SW 1271 (cell line): Measurements from ENCODE around the gene GPR78.
"Not testable (repeated sequence)": the region's sequence is repeated elsewhere in the genome, so short reads cannot be mapped to it uniquely, and the experiment has no call there.

Experiments used
- DNase-seq, 2 experiments: peaks; one replicate each; lab custom pipeline; 2025; lab: John Stamatoyannopoulos, UW

Gene GPR78

DNA sequence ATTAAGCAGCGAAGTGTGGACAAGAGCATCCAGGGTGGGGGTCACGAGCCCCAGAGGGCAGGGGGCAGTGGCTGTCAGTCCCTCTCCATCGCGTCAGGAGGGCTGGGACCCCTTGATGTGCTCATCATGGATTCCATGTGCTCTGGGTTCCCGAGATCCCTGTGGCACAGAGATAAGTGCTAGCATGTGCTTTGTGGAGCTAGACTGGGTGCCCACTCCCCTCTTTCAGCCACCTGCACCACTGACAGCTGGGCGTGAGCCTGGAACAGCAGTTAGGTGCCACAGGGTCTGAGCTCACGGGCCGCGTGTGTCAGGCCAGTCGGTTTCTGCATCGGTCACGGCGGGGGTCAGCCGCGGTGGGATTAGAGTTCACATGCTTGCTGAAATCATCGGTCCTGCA lies 36.6 kb downstream of the GPR78 start:
- DNase-seq: no peak

DNA sequence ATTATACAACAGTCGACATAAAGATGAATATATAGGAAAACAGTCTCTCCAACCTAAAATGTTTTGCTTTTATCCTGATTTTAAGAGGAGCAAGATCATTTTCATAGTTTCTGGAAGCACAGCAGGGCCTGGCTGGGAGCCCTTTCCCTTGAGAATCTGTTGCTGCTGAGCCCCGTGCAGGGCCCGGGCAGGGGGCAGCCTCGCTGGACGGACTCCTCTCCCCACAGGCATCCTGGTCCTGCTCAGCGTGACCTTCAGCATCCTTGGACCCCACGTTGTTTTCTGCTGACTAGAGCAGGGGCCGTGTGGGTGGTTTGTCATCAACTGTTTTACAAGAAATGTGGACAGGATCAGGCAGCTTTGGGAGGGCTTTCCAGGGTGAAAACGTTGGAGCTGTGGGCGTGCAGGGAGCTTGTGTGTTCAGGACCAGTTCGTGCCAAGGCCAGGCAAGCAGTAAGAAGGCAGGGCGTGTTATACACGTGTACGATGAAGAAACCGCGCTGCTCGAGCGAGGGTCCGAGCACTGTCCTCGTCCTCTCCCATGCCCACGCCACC lies 37.4 kb downstream of the GPR78 start:
- DNase-seq: no peak

DNA sequence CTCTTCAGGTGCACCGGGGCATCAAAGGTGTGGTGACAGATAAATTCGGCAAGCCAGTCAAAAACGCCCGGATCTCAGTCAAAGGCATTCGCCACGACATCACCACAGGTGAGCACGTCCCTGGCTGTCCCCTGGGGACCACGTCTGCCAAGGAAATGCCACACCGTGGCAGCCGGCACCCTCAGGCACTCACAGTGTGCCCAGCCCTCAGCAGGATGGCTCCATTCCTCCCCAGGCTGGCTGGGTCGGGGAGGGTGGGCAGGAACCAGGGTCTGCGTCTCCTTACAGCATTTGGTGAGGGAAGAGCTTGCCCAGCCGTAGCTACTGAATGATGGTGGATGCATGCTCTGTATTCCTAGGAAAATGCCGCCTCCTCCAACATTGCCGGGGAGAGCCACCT lies 38.2 kb downstream of the GPR78 start:
- DNase-seq: no peak

DNA sequence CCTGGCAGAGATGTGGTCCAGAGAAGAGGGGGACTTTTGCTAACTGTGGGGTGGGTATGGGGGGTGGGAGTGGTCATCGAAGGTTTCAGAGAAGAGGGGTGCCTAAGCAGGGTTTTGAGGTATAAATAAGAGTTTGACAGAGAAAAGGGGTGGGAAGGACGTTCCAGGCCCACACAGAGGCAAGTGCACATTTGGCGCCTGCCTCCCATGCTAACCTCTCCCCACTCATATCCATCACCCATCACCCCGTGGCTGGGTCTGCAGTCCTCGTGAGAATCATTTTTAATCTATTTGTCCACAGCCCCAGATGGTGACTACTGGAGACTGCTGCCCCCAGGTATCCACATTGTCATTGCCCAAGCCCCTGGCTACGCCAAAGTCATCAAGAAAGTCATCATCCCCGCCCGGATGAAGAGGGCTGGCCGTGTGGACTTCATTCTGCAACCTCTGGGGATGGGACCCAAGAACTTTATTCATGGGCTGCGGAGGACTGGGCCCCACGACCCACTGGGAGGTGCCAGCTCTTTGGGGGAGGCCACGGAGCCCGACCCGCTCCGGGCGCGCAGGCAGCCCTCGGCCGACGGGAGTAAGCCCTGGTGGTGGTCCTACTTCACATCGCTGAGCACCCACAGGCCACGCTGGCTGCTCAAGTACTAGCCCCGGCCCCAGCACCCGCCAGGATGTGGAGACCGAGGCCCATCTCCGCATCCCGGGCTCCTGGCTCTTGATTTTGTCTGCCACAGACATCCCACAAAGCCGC lies 38.9 kb downstream of the GPR78 start:
- DNase-seq: no peak

DNA sequence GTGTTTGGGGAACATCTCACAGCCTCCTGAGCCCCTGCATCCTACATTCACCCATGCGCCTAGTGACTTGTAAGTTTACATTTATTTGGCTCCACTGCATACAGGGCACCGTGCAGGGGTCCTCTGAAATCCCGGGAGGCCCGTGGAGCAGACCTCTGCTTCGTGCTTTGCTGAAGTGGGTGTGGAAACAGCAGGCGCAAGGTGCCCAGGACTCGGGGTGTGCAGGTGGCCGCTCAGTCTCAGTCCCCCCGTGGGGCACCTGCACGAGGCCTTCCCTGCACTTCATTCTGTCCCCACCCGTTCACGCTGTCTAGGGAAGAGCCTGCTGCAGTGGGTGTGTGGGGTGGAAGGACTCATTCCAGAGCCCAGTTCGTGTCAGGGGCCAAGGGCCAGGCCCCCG lies 40.9 kb downstream of the GPR78 start:
- DNase-seq: not testable (repeated sequence)

DNA sequence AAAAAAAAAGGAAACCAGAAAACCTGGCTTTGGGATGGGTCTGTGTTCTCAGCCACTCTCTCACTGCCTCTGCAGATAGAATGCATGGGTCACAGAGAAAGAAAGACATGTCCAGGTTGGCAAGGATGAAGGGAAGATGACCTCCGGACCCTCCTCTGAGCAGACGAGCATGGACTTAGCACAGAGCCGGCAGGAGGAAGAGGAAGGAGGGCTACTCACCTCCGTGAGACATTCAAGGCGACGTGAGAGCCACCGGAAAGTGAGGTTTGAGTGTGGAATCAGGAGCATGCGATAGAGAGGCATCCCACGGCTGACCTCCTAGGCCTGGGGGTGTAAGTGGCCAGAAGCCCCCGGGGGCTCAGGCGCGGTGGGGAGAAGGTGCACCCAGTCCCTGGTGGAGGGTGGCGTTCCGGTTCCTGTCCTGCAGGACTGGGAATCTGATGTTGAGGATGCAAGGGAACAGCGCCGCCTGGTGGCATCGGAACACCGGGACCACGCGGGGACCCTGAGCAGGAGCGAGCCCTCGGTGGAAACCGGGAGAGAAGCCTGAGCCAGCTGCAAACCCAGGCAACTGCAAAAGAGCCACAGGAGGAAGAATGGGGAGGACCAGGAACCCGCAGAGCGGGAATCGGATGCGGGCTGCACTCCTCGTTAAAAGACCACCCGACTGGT lies 44.5 kb downstream of the GPR78 start:
- DNase-seq: not testable (repeated sequence)

DNA sequence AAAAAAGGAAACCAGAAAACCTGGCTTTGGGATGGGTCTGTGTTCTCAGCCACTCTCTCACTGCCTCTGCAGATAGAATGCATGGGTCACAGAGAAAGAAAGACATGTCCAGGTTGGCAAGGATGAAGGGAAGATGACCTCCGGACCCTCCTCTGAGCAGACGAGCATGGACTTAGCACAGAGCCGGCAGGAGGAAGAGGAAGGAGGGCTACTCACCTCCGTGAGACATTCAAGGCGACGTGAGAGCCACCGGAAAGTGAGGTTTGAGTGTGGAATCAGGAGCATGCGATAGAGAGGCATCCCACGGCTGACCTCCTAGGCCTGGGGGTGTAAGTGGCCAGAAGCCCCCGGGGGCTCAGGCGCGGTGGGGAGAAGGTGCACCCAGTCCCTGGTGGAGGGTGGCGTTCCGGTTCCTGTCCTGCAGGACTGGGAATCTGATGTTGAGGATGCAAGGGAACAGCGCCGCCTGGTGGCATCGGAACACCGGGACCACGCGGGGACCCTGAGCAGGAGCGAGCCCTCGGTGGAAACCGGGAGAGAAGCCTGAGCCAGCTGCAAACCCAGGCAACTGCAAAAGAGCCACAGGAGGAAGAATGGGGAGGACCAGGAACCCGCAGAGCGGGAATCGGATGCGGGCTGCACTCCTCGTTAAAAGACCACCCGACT lies 50.2 kb downstream of the GPR78 start:
- not testable (repeated sequence) for DNase-seq

DNA sequence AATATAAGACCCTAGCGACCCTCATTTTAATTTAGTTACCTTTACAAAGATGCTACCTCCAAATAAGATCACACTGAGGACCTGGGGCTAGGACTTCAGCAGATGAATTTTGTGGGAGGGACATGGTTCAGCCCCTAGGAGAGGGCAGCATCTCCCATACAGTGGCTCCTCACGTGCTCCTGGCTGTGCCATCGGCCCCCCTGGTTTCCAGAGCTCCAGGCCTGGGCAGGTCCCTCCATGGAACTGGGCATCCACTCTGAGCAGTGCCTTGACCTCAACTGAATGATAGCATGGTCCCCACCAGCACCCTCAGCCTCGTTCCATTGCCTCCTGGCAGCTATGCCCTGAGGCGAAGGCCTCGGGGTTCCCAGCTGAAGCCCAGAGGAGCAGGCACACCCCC lies 51.7 kb downstream of the GPR78 start:
- not testable (repeated sequence) for DNase-seq

DNA sequence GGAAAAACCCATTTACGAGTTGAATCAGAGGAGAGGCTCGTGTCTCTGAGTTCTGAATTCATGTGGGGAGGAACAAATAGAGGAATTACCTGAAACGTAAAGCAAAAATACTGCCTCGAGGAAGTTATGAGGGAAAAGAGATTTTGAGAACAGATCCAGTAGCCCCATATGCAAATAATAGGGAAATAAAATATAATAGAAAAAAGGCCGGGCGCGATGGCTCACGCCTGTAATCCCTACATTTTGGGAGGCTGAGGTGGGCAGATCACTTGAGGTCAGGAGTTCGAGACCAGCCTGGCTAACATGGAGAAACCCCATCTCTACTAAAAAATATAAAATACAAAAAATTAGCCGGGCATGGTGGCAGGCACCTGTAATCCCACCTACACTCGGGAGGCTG lies 54.6 kb downstream of the GPR78 start:
- DNase-seq: not testable (repeated sequence)

DNA sequence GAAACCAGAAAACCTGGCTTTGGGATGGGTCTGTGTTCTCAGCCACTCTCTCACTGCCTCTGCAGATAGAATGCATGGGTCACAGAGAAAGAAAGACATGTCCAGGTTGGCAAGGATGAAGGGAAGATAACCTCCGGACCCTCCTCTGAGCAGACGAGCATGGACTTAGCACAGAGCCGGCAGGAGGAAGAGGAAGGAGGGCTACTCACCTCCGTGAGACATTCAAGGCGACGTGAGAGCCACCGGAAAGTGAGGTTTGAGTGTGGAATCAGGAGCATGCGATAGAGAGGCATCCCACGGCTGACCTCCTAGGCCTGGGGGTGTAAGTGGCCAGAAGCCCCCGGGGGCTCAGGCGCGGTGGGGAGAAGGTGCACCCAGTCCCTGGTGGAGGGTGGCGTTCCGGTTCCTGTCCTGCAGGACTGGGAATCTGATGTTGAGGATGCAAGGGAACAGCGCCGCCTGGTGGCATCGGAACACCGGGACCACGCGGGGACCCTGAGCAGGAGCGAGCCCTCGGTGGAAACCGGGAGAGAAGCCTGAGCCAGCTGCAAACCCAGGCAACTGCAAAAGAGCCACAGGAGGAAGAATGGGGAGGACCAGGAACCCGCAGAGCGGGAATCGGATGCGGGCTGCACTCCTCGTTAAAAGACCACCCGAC lies 55.8 kb downstream of the GPR78 start:
- not testable (repeated sequence) for DNase-seq
